Measurements from ENCODE around the gene PRKCH. TPM values are rescaled to one million over a fixed set of nuclear protein-coding genes. Genes with fewer than 3 reads are reported as not detected.

The PRKCH gene
- total RNA-seq, 1 donor from 2014 or later, result 9.0 TPM

DNA sequence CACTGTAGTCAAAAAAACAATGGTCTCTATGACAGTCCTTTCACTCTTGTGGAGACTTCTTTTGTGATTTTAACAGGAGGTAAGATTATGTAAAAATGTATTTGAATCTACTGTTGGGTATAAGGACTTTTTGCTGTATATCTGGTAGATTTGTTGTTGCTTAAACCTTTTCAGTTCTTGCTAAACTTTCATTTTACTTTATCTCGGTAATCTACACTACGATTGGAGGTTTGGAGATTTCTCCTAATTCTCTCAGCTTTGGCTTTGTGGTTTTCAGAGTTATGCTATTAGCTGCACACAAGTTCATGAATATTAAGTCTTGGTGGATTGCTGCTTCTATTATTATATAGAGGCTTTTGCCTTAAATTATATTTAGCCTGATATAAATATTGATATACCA lies 257.4 kb downstream of the PRKCH start:
- H3K27ac Mint-ChIP-seq, result no peak overlapping the region
- TF ChIP-seq CTCF (IDR thresholded peaks at IDR 0.05; ENCODE audit: unreplicated experiment), result no peak
- no peak for DNase-seq (ENCODE audit: low spot score in 2 of 2, unreplicated experiment in 2 of 2)
- H3K9me3 Mint-ChIP-seq, result no peaks in the 10 kb centered on the region
- H3K36me3 Mint-ChIP-seq, result no peaks in the 10 kb centered on the region
- H3K27me3 Mint-ChIP-seq (ENCODE audit: low read depth), result no peaks in the 10 kb centered on the region
- H3K4me1 Mint-ChIP-seq, result peaks cover 21% of the 10 kb centered on the region
- no peak overlapping the region for H3K4me3 Mint-ChIP-seq

DNA sequence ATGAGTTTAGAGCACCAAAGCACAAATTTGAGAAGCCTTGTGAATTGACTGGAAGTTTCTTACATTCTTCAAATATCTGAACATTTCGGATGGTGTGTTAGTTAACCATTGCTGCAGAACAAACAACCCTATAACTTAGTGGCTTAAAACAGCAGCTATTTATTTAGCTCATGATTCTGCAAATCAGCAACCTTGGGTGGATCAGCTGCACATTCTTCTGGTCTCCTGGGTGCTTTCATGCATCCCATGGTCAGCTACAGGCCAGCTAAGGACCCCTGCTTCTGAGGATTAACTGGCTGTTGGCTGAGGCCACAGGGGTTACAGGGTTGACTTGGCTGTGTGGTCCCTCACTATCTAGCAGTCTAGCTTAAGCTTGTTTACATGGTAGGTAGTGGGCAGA lies 260.0 kb downstream of the PRKCH start:
- H3K36me3 Mint-ChIP-seq, result no peaks in the 10 kb centered on the region
- no peaks in the 10 kb centered on the region for H3K27me3 Mint-ChIP-seq (ENCODE audit: low read depth)
- H3K4me3 Mint-ChIP-seq, result no peak overlapping the region
- no peak for TF ChIP-seq CTCF (IDR thresholded peaks at IDR 0.05; ENCODE audit: unreplicated experiment)
- no peaks in the 10 kb centered on the region for H3K9me3 Mint-ChIP-seq
- peaks cover 30% of the 10 kb centered on the region for H3K4me1 Mint-ChIP-seq
- no peak overlapping the region for H3K27ac Mint-ChIP-seq
- DNase-seq (ENCODE audit: low spot score in 2 of 2, unreplicated experiment in 2 of 2), result no peak

GRCh38 chr14:61581955-61582615 lies 260.7 kb downstream of the PRKCH start:
- peaks cover 33% of the 10 kb centered on the region for H3K4me1 Mint-ChIP-seq
- H3K27me3 Mint-ChIP-seq (ENCODE audit: low read depth), result no peaks in the 10 kb centered on the region
- H3K9me3 Mint-ChIP-seq, result no peaks in the 10 kb centered on the region
- H3K27ac Mint-ChIP-seq, result peak overlapping the region; percentile 23
- H3K4me3 Mint-ChIP-seq, result no peak overlapping the region
- no peak for DNase-seq (ENCODE audit: low spot score in 2 of 2, unreplicated experiment in 2 of 2)
- TF ChIP-seq CTCF (IDR thresholded peaks at IDR 0.05; ENCODE audit: unreplicated experiment), result no peak
- no peaks in the 10 kb centered on the region for H3K36me3 Mint-ChIP-seq

DNA sequence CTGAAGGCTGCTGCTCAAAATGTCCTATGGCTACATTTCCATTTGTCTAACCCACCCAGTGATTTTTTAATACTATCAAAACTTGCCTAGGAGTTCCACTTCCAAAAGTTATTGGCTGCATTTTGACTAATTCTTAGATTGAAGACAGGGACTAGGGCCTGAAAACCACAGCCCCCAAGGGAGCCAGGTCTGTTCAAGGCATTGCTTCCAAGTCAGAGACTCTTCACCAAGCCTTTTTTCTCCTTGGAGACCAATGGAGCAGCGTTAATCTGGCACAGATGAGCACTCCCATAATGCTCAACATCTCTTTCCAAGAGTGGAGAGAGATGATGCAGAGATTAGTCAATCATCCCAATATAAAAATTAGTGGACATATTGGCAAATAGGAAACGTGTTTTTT lies 261.4 kb downstream of the PRKCH start:
- no peaks in the 10 kb centered on the region for H3K9me3 Mint-ChIP-seq
- no peak overlapping the region for H3K27ac Mint-ChIP-seq
- H3K36me3 Mint-ChIP-seq, result no peaks in the 10 kb centered on the region
- peaks cover 29% of the 10 kb centered on the region for H3K4me1 Mint-ChIP-seq
- no peak overlapping the region for H3K4me3 Mint-ChIP-seq
- DNase-seq (ENCODE audit: low spot score in 2 of 2, unreplicated experiment in 2 of 2), result no peak
- no peaks in the 10 kb centered on the region for H3K27me3 Mint-ChIP-seq (ENCODE audit: low read depth)
- no peak for TF ChIP-seq CTCF (IDR thresholded peaks at IDR 0.05; ENCODE audit: unreplicated experiment)

DNA sequence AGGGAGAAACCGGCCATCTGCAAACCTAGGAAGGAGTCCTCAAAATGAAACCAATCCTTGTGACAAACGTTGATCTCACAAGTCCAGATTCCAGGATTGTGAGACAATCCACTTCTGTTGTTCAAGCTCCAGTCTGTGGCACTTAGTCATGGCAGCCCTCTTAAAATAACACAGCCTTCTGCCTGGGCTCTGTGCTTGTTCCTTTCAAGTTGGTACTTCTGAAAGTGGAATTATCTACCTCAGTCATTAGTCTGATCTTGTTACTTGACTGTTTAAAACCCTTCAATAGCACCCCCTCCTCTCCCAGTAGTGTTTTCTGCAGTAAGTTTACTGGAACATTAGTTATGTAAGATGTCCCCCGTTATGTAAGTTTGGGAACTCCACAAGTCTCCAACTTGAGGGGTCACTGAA lies 263.0 kb downstream of the PRKCH start:
- Mint-ChIP-seq H3K27me3 (ENCODE audit: low read depth) (no peaks in the 10 kb centered on the region), H3K4me1 (peaks cover 26% of the 10 kb centered on the region), H3K4me3 (no peak overlapping the region), H3K9me3 (no peaks in the 10 kb centered on the region), H3K36me3 (no peaks in the 10 kb centered on the region), H3K27ac (no peak overlapping the region)
- no peak for DNase-seq (ENCODE audit: low spot score in 2 of 2, unreplicated experiment in 2 of 2)
- TF ChIP-seq CTCF (IDR thresholded peaks at IDR 0.05; ENCODE audit: unreplicated experiment), result no peak
